Endodermal cell (in vitro differentiated cells): ENCODE measurements around the gene DLG2. TPM values are rescaled to one million over a fixed set of nuclear protein-coding genes. Genes with fewer than 3 reads are reported as not detected.

Experiments
- DNase-seq: peaks from one replicate; pipeline ENCODE4 v3.0.0-alpha.2; 2017
- H3K27ac ChIP-seq: 2 replicates; pipeline ENCODE4 v1.5.1; 2013; ENCODE audit warnings: mild to moderate bottlenecking, low read depth, low read length, moderate library complexity
- H3K27me3 ChIP-seq: 2 replicates; pipeline ENCODE4 v1.6.1; 2013; ENCODE audit warnings: mild to moderate bottlenecking, low read length, moderate library complexity; ENCODE audit not compliant: insufficient read depth, control insufficient read depth, poor library complexity, severe bottlenecking
- H3K36me3 ChIP-seq: 2 replicates; pipeline ENCODE4 v1.7.0; 2013; ENCODE audit warnings: mild to moderate bottlenecking, low read length, moderate library complexity; ENCODE audit not compliant: control insufficient read depth, insufficient read depth
- H3K4me1 ChIP-seq: one replicate; pipeline ENCODE4 v1.7.0; 2013; ENCODE audit warnings: low read length; ENCODE audit not compliant: control insufficient read depth, insufficient read depth
- H3K4me3 ChIP-seq: 2 replicates; pipeline ENCODE4 v1.5.1; 2013; ENCODE audit warnings: mild to moderate bottlenecking, low read length, moderate library complexity
- H3K9ac ChIP-seq: 2 replicates; pipeline ENCODE4 v1.6.1; 2013; ENCODE audit warnings: mild to moderate bottlenecking, low read length, moderate library complexity; ENCODE audit not compliant: poor library complexity, severe bottlenecking; ENCODE audit errors: extremely low read depth
- H3K9me3 ChIP-seq: 2 replicates; pipeline ENCODE4 v1.6.1; 2013; ENCODE audit warnings: mild to moderate bottlenecking, low read length, moderate library complexity; ENCODE audit not compliant: control insufficient read depth
- H3K27ac Mint-ChIP-seq: 2 replicates; pipeline ENCODE4 v1.8.0; 2020; ENCODE audit warnings: mixed read lengths
- H3K27me3 Mint-ChIP-seq: 2 replicates; pipeline ENCODE4 v1.8.0; 2021; ENCODE audit warnings: mild to moderate bottlenecking, mixed read lengths; ENCODE audit not compliant: insufficient read depth
- H3K36me3 Mint-ChIP-seq: 2 replicates; pipeline ENCODE4 v1.8.0; 2020; ENCODE audit warnings: low read depth, mixed read lengths
- H3K4me1 Mint-ChIP-seq: 2 replicates; pipeline ENCODE4 v1.8.0; 2020; ENCODE audit warnings: mixed read lengths
- H3K4me3 Mint-ChIP-seq: 2 replicates; pipeline ENCODE4 v1.8.0; 2020; ENCODE audit warnings: mild to moderate bottlenecking, moderate library complexity, mixed read lengths
- H3K9me3 Mint-ChIP-seq: 2 replicates; pipeline ENCODE4 v1.8.0; 2020; ENCODE audit warnings: mild to moderate bottlenecking, mixed read lengths
- CTCF ChIP-seq: fragments of 200-600 bp; sonication (generic); conservative IDR thresholded peaks from 2 replicates; pipeline ENCODE4 v1.5.0; 2021; ENCODE audit warnings: antibody characterized with exemption, mild to moderate bottlenecking
- WGBS, 2 experiments: methylation state at CpG; one replicate each; pipeline versions ENCODE4 v1.1.5 to v1.1.7; 2013; ENCODE audit warnings: missing lambda C conversion rate in 2 of 2, mixed read lengths in 1 of 2; ENCODE audit not compliant: insufficient coverage in 1 of 2, insufficient read length in 1 of 2; 5-methylcytosine and 5-hydroxymethylcytosine counted together
- total RNA-seq, 2 donors: library from RNA; stranded (reverse); fragmentation: NEBNext Ultra II Directional in 1 of 2; extraction: Animal tissue kit (Norgen Biotek cat#: 25700) in 1 of 2; gene quantifications; 2 replicates in 1 of 2; 3 replicates in 1 of 2; pipeline ENCODE4 v1.2.1, GENCODE V29; 2021

The DLG2 gene
- total RNA-seq, 2 donors from 2014 or later: 9.6 to 10.6 TPM

- no peaks in the 10 kb centered on the region for H3K9me3 ChIP-seq
- DNase-seq: no peak
- H3K27me3 ChIP-seq: no peaks in the 10 kb centered on the region
- H3K4me1 ChIP-seq: no peaks in the 10 kb centered on the region
- H3K36me3 ChIP-seq: no peaks in the 10 kb centered on the region
- Mint-ChIP-seq H3K4me1 (peaks cover 6% of the 10 kb centered on the region), H3K4me3 (no peak overlapping the region), H3K36me3 (no peaks in the 10 kb centered on the region), H3K27ac (no peak overlapping the region), H3K27me3 (no peaks in the 10 kb centered on the region), H3K9me3 (no peaks in the 10 kb centered on the region)
- WGBS, 2 experiments: 89 to 100% methylated on average over 1 of the region's 1 CpG
- no peak overlapping the region for H3K27ac ChIP-seq
- no peak for TF ChIP-seq CTCF
- no peak overlapping the region for H3K4me3 ChIP-seq
- no peak overlapping the region for H3K9ac ChIP-seq
Observed at GRCh38 chr11:83923961-83924360, 1703.2 kb downstream of the DLG2 start.

- Histone ChIP-seq H3K36me3 (no peaks in the 10 kb centered on the region), H3K27ac (no peak overlapping the region), H3K9me3 (no peaks in the 10 kb centered on the region), H3K27me3 (no peaks in the 10 kb centered on the region), H3K4me1 (no peaks in the 10 kb centered on the region), H3K9ac (no peak overlapping the region), H3K4me3 (no peak overlapping the region)
- H3K36me3 Mint-ChIP-seq: no peaks in the 10 kb centered on the region
- no peak overlapping the region for H3K27ac Mint-ChIP-seq
- no peak for DNase-seq
- H3K4me1 Mint-ChIP-seq: peaks cover 6% of the 10 kb centered on the region
- H3K4me3 Mint-ChIP-seq: no peak overlapping the region
- H3K9me3 Mint-ChIP-seq: no peaks in the 10 kb centered on the region
- no peaks in the 10 kb centered on the region for H3K27me3 Mint-ChIP-seq
- WGBS, 2 experiments: 100% methylated on average over 1 of the region's 1 CpG
- no peak for TF ChIP-seq CTCF
Observed at GRCh38 chr11:83922953-83923352, 1704.2 kb downstream of the DLG2 start.

GRCh38 chr11:83922318-83922717 is 1704.8 kb downstream of the DLG2 start:
- TF ChIP-seq CTCF: no peak
- no peaks in the 10 kb centered on the region for H3K9me3 Mint-ChIP-seq
- DNase-seq: no peak
- H3K27me3 Mint-ChIP-seq: no peaks in the 10 kb centered on the region
- Histone ChIP-seq H3K9ac (no peak overlapping the region), H3K27ac (no peak overlapping the region), H3K4me1 (no peaks in the 10 kb centered on the region), H3K4me3 (no peak overlapping the region), H3K36me3 (no peaks in the 10 kb centered on the region), H3K27me3 (no peaks in the 10 kb centered on the region), H3K9me3 (no peaks in the 10 kb centered on the region)
- 80 to 90% methylated on average over 1 to 4 of the region's 4 CpGs for WGBS, 2 experiments
- H3K36me3 Mint-ChIP-seq: no peaks in the 10 kb centered on the region
- no peak overlapping the region for H3K27ac Mint-ChIP-seq
- H3K4me3 Mint-ChIP-seq: no peak overlapping the region
- H3K4me1 Mint-ChIP-seq: peaks cover 6% of the 10 kb centered on the region
